IMR-90 (cell line): ENCODE measurements around the gene SPRR2A. TPM values are rescaled to one million over a fixed set of nuclear protein-coding genes. Genes with fewer than 3 reads are reported as not detected.

ENCODE experiments used
- ATAC-seq: fragments of 200-7000 bp; cut with Tn5 transposase; 2 replicates; pipeline ENCODE4 v1.9.1; 2020; ENCODE audit warnings: low read depth, mild to moderate bottlenecking, moderate library complexity
- BruUV-seq: library from RNA; stranded (reverse); fragments of 400-500 nt; replicated peaks from 2 replicates; lab custom pipeline; 2021; lab: Mats Ljungman, UMichigan
- CTCF ChIA-PET: fragments of 300-600 bp; formaldehyde crosslinking; extraction: SDS; loops from one replicate; lab custom pipeline; 2021; ENCODE audit warnings: antibody characterized with exemption; lab: Yijun Ruan, JAX
- POLR2A ChIA-PET: fragments of 300-600 bp; sonication (Branson Sonifier 250); formaldehyde crosslinking; loops from one replicate; lab custom pipeline; 2022; ENCODE audit warnings: antibody characterized with exemption; ENCODE audit not compliant: unreplicated experiment; lab: Charles Lee
- DNase-seq: peaks from one replicate; pipeline ENCODE4 v3.0.0; 2013
- H2AFZ ChIP-seq: replicated peaks from 2 replicates; pipeline ENCODE3; 2013; ENCODE audit warnings: low read length, mild to moderate bottlenecking; ENCODE audit not compliant: poor library complexity
- H2AK5ac ChIP-seq: 2 replicates; pipeline ENCODE4 v1.6.1; 2013; ENCODE audit warnings: low read depth, low read length, inconsistent platforms
- H2AK9ac ChIP-seq: replicated peaks from 2 replicates; pipeline ENCODE3; 2013; ENCODE audit warnings: mild to moderate bottlenecking, low read depth, low read length, moderate library complexity; ENCODE audit not compliant: poor library complexity
- H2BK120ac ChIP-seq: 2 replicates; pipeline ENCODE4 v1.6.1; 2013; ENCODE audit warnings: low read depth, low read length, inconsistent platforms
- H2BK15ac ChIP-seq: 3 replicates; pipeline ENCODE4 v1.6.1; 2013; ENCODE audit warnings: low read depth, low read length, inconsistent platforms
- H2BK20ac ChIP-seq: 2 replicates; pipeline ENCODE4 v1.6.1; 2013; ENCODE audit warnings: low read depth, mild to moderate bottlenecking, inconsistent platforms, low read length, moderate library complexity
- H2BK5ac ChIP-seq: 2 replicates; pipeline ENCODE4 v1.6.1; 2013; ENCODE audit warnings: mild to moderate bottlenecking, low read depth, low read length, inconsistent platforms; ENCODE audit not compliant: poor library complexity, severe bottlenecking
- H3K14ac ChIP-seq: replicated peaks from 2 replicates; pipeline ENCODE4 v1.6.1; 2013; ENCODE audit warnings: low read depth, low read length, inconsistent platforms
- H3K18ac ChIP-seq: 2 replicates; pipeline ENCODE4 v1.6.1; 2013; ENCODE audit warnings: low read depth, low read length, control low read depth
- H3K23ac ChIP-seq: 2 replicates; pipeline ENCODE4 v1.6.1; 2013; ENCODE audit warnings: low read depth, low read length, inconsistent platforms
- H3K27ac ChIP-seq: 2 replicates; pipeline ENCODE4 v1.5.1; 2013; ENCODE audit warnings: mild to moderate bottlenecking, control low read depth, low read length; ENCODE audit not compliant: insufficient read depth
- H3K27me3 ChIP-seq: 2 replicates; pipeline ENCODE4 v1.6.1; 2013; ENCODE audit warnings: low read length; ENCODE audit not compliant: control insufficient read depth, insufficient read depth
- H3K36me3 ChIP-seq: 2 replicates; pipeline ENCODE4 v1.6.1; 2013; ENCODE audit warnings: low read length, mixed read lengths; ENCODE audit not compliant: control insufficient read depth, insufficient read depth
- H3K4ac ChIP-seq: 2 replicates; pipeline ENCODE4 v1.6.1; 2013; ENCODE audit warnings: low read depth, low read length, inconsistent platforms
- H3K4me1 ChIP-seq: 2 replicates; pipeline ENCODE4 v1.6.1; 2013; ENCODE audit warnings: low read length, mixed read lengths; ENCODE audit not compliant: control insufficient read depth, insufficient read depth
- H3K4me2 ChIP-seq: 2 replicates; pipeline ENCODE4 v1.6.1; 2013; ENCODE audit warnings: low read depth, mild to moderate bottlenecking, control low read depth, low read length, moderate library complexity
- H3K4me3 ChIP-seq: 2 replicates; pipeline ENCODE4 v1.5.1; 2013; ENCODE audit warnings: low read depth, mild to moderate bottlenecking, control low read depth, low read length, moderate library complexity; ENCODE audit not compliant: insufficient read depth
- H3K56ac ChIP-seq: 2 replicates; pipeline ENCODE4 v1.6.1; 2013; ENCODE audit warnings: low read length, inconsistent platforms; ENCODE audit not compliant: insufficient read depth; ENCODE audit errors: extremely low read depth
- H3K79me1 ChIP-seq, 2 experiments: 2 replicates each; pipeline ENCODE4 v1.6.1; 2013; ENCODE audit warnings: low read length in 2 of 2, inconsistent platforms in 1 of 2, low read depth in 1 of 2
- H3K9ac ChIP-seq: 2 replicates; pipeline ENCODE4 v1.6.1; 2013; ENCODE audit warnings: low read depth, low read length, control low read depth
- H3K9me1 ChIP-seq: 2 replicates; pipeline ENCODE4 v1.6.1; 2013; ENCODE audit warnings: low read length, inconsistent platforms; ENCODE audit not compliant: insufficient read depth
- H3K9me3 ChIP-seq: 2 replicates; pipeline ENCODE4 v1.6.1; 2013; ENCODE audit warnings: low read length; ENCODE audit not compliant: control insufficient read depth, insufficient read depth
- H4K20me1 ChIP-seq: 2 replicates; pipeline ENCODE4 v1.6.1; 2013; ENCODE audit warnings: low read length, inconsistent platforms; ENCODE audit not compliant: insufficient read depth
- H4K5ac ChIP-seq: 2 replicates; pipeline ENCODE4 v1.6.1; 2013; ENCODE audit warnings: mild to moderate bottlenecking, low read depth, low read length, control low read depth
- H4K8ac ChIP-seq, 2 experiments: 2 replicates each; pipeline ENCODE4 v1.6.1; 2013; ENCODE audit warnings: low read depth in 2 of 2, low read length in 2 of 2, control low read depth in 1 of 2, inconsistent platforms in 1 of 2
- H4K91ac ChIP-seq: 2 replicates; pipeline ENCODE4 v1.6.1; 2013; ENCODE audit warnings: low read depth, low read length, inconsistent platforms; ENCODE audit not compliant: insufficient read depth
- BHLHE40 ChIP-seq: fragments of 150-350 bp; IDR thresholded peaks from 2 replicates; pipeline ENCODE4 v1.6.1; 2016; ENCODE audit warnings: mild to moderate bottlenecking, low read depth, low read length
- CEBPB ChIP-seq: IDR thresholded peaks from 2 replicates; pipeline ENCODE4 v1.6.1; 2012; ENCODE audit warnings: low read depth, low read length, improper control_type of control experiment
- CHD1 ChIP-seq: IDR thresholded peaks from 2 replicates; pipeline ENCODE4 v1.6.1; 2012; ENCODE audit warnings: low read depth, low read length, improper control_type of control experiment
- MAZ ChIP-seq: IDR thresholded peaks from 2 replicates; pipeline ENCODE4 v1.6.1; 2012; ENCODE audit warnings: low read depth, mild to moderate bottlenecking, low read length, improper control_type of control experiment, moderate library complexity, borderline replicate concordance
- NFE2L2 ChIP-seq: fragments of 150-350 bp; IDR thresholded peaks from 2 replicates; pipeline ENCODE4 v1.6.1; 2016; ENCODE audit warnings: low read depth, mild to moderate bottlenecking, low read length
- RAD21 ChIP-seq: IDR thresholded peaks from 2 replicates; pipeline ENCODE4 v1.6.1; 2012; ENCODE audit warnings: low read length, improper control_type of control experiment
- WGBS, 2 experiments: methylation state at CpG; one replicate each; pipeline versions ENCODE4 v1.1.5 to v1.1.7; 2013; ENCODE audit warnings: missing lambda C conversion rate in 2 of 2; ENCODE audit not compliant: insufficient read length in 1 of 2; ENCODE audit errors: extremely low coverage in 2 of 2; 5-methylcytosine and 5-hydroxymethylcytosine counted together
- dilution Hi-C: fragments of 300-500 bp; cut with HindIII; formaldehyde crosslinking; loops from one replicate; pipeline ENCODE4 v1.14.3; 2018; ENCODE audit warnings: low sequenced_read_pairs; ENCODE audit not compliant: unreplicated experiment
- in situ Hi-C: fragments of 300-500 bp; cut with MboI; formaldehyde crosslinking; loops from 3 replicates; pipeline ENCODE4 v1.14.3; 2019; ENCODE audit warnings: low sequenced_read_pairs, inconsistent platforms, mixed read lengths
- intact Hi-C: fragments of 100-400 bp; cut with micrococcal nuclease; formaldehyde crosslinking; loops from 2 replicates; pipeline ENCODE4 v1.10.0; 2022
- polyA plus RNA-seq, 3 experiments: library from polyadenylated mRNA; depleted of rRNA; stranded (reverse); fragments of >200 nt; gene quantifications; 2 replicates each; pipeline ENCODE4 v1.2.3, GENCODE V29; 2012; ENCODE audit warnings: low replicate concordance in 1 of 3
- total RNA-seq: library from RNA; depleted of rRNA; stranded (reverse); fragments of >200 nt; gene quantifications from 2 replicates; pipeline ENCODE4 v1.2.3, GENCODE V29; 2012
- TF ChIP-seq, protein P1 (sequence below): fragments of 150-350 bp; IDR thresholded peaks from 2 replicates; pipeline ENCODE4 v1.6.1; 2017; ENCODE audit warnings: mild to moderate bottlenecking, antibody characterized with exemption, low read length, low read depth
- TF ChIP-seq, protein P2 (sequence below): conservative IDR thresholded peaks from 2 replicates; pipeline ENCODE4 v1.5.1; 2012; ENCODE audit warnings: mild to moderate bottlenecking, low read depth, low read length, improper control_type of control experiment

SPRR2A gene
- total and polyA plus RNA-seq, 2 of the 4 experiments (the other 2 are of a cell fraction) = not detected

DNA sequence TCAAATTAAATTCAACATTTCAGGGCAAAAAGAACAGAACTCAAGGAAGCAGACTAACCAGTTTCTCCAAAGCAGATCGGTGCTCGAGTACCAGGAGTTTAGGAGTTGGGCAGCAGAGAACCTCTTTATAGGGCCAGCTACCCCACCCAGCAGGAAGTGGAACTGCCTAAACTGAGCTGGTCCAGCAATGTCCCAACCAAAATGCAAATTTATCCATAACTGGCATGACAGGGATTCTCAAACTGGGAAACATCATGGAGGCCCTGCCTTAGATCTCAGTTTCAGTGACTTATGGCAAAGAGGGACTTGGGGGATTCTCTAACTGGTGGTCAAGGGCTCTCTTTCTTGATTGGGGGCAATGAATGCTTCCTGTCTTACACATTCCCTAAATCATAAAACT, 14.2 kb upstream of the SPRR2A start, which contains the start of gene SPRR2B (continued):
- TF ChIP-seq, protein P1, sequence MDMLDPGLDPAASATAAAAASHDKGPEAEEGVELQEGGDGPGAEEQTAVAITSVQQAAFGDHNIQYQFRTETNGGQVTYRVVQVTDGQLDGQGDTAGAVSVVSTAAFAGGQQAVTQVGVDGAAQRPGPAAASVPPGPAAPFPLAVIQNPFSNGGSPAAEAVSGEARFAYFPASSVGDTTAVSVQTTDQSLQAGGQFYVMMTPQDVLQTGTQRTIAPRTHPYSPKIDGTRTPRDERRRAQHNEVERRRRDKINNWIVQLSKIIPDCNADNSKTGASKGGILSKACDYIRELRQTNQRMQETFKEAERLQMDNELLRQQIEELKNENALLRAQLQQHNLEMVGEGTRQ = no peak
- TF ChIP-seq RAD21 = no peak

DNA sequence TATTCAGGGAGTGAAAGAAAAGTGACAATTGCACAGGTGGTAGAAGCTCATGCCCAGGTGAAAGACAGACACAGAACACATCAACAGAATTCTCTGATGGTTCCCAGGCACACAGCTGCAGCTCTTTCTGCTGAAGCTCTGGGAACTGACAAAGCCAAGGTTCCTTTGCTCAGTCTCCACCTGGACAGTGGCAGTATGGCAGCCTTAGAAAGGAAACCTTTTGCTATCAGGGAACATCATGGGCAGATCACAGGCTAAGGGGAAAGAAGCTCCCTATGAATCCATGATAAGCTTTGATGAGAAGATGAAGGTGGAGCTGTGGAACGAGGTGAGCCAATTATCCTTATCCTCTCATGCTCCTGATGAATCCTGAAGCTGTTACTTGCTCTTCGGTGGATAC, 12.9 kb upstream of the SPRR2A start:
- no peak for TF ChIP-seq CEBPB
- TF ChIP-seq MAZ = no peak
- TF ChIP-seq, protein P1 = no peak
- TF ChIP-seq CHD1 = no peak
- no peak for TF ChIP-seq BHLHE40
- TF ChIP-seq, protein P2, sequence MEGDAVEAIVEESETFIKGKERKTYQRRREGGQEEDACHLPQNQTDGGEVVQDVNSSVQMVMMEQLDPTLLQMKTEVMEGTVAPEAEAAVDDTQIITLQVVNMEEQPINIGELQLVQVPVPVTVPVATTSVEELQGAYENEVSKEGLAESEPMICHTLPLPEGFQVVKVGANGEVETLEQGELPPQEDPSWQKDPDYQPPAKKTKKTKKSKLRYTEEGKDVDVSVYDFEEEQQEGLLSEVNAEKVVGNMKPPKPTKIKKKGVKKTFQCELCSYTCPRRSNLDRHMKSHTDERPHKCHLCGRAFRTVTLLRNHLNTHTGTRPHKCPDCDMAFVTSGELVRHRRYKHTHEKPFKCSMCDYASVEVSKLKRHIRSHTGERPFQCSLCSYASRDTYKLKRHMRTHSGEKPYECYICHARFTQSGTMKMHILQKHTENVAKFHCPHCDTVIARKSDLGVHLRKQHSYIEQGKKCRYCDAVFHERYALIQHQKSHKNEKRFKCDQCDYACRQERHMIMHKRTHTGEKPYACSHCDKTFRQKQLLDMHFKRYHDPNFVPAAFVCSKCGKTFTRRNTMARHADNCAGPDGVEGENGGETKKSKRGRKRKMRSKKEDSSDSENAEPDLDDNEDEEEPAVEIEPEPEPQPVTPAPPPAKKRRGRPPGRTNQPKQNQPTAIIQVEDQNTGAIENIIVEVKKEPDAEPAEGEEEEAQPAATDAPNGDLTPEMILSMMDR = no peak
- no peak for TF ChIP-seq NFE2L2
- Histone ChIP-seq H3K14ac (no peak overlapping the region), H3K23ac (no peak overlapping the region), H3K27me3 (no peaks in the 10 kb centered on the region), H2BK5ac (no peak overlapping the region), H3K9ac (no peak overlapping the region), H2BK120ac (no peak overlapping the region), H3K9me3 (no peaks in the 10 kb centered on the region), H3K18ac (no peak overlapping the region), H3K4me2 (no peak overlapping the region), H3K79me1 (no peaks in the 10 kb centered on the region), H3K36me3 (no peaks in the 10 kb centered on the region), H2AK5ac (no peak overlapping the region), H3K56ac (no peak overlapping the region), H2BK15ac (no peak overlapping the region), H3K4ac (no peak overlapping the region), H4K20me1 (no peaks in the 10 kb centered on the region), H2AK9ac (no peak overlapping the region), H3K27ac (no peak overlapping the region), H3K9me1 (no peaks in the 10 kb centered on the region), H4K91ac (no peak overlapping the region), H2BK20ac (no peak overlapping the region), H4K8ac (no peak overlapping the region), H4K5ac (no peak overlapping the region), H2AFZ (no peak overlapping the region), H3K4me3 (no peak overlapping the region), H3K4me1 (no peaks in the 10 kb centered on the region)
- intact Hi-C loops = no loop called here
- ChIA-PET POLR2A (no interaction called here), CTCF (no interaction called here)
- DNase-seq = no peak
- no peak for ATAC-seq
- BruUV-seq = no TSS peak
- no CpG with 5 or more reads among the region's 2 CpGs for WGBS, 2 experiments
- in situ Hi-C loops = no loop called here
- dilution Hi-C loops = no loop called here
